Measurements from ENCODE around the gene NPNT.

NPNT gene

GRCh38 chr4:105896984-105897775 is 1.9 kb downstream of the NPNT start:
- H3K4me1 ChIP-seq: no peaks in the 10 kb centered on the region

DNA sequence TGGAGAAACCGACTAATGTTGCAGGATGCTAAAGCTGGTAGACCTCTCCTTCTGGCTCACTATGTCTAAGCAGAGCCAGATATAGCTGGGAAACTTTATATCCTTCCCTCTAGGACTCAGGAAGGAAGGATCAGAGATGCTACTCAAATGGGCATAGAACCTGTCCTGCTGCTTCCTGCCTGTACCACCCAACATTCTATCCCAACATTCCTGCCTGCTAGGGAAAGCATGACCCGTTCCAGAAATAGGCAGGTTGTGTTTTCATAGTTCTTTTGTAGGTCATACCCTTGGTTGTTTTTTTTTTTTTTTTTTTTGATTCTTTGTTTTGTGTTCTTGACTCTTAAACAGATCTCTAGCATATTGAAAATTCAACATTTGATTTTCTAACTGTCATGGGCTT is 5.3 kb downstream of the NPNT start:
- Histone ChIP-seq H3K36me3 (ENCODE audit: control insufficient read depth, insufficient read depth, low read length) (no peaks in the 10 kb centered on the region), H3K27me3 (ENCODE audit: control insufficient read depth, insufficient read depth, low read length) (no peaks in the 10 kb centered on the region), H3K4me2 (ENCODE audit: low read length) (no peak overlapping the region), H3K9ac (no peak overlapping the region), H3K4me3 (ENCODE audit: low read depth, low read length) (no peak overlapping the region), H2AFZ (no peak overlapping the region), H3K79me2 (no peaks in the 10 kb centered on the region), H3K9me3 (ENCODE audit: control insufficient read depth, low read length) (no peaks in the 10 kb centered on the region), H3K27ac (no peak overlapping the region), H3K4me1 (no peaks in the 10 kb centered on the region)
- TF ChIP-seq, protein P1, sequence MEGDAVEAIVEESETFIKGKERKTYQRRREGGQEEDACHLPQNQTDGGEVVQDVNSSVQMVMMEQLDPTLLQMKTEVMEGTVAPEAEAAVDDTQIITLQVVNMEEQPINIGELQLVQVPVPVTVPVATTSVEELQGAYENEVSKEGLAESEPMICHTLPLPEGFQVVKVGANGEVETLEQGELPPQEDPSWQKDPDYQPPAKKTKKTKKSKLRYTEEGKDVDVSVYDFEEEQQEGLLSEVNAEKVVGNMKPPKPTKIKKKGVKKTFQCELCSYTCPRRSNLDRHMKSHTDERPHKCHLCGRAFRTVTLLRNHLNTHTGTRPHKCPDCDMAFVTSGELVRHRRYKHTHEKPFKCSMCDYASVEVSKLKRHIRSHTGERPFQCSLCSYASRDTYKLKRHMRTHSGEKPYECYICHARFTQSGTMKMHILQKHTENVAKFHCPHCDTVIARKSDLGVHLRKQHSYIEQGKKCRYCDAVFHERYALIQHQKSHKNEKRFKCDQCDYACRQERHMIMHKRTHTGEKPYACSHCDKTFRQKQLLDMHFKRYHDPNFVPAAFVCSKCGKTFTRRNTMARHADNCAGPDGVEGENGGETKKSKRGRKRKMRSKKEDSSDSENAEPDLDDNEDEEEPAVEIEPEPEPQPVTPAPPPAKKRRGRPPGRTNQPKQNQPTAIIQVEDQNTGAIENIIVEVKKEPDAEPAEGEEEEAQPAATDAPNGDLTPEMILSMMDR (IDR thresholded peaks at IDR 0.05): no peak

More at GRCh38 chr4:105896984-105897775, 1.9 kb downstream of the NPNT start:
- Histone ChIP-seq H3K79me2 (no peaks in the 10 kb centered on the region), H3K27me3 (ENCODE audit: control insufficient read depth, insufficient read depth, low read length) (no peaks in the 10 kb centered on the region), H2AFZ (no peak overlapping the region), H3K9me3 (ENCODE audit: control insufficient read depth, low read length) (no peaks in the 10 kb centered on the region), H3K27ac (no peak overlapping the region), H3K4me3 (ENCODE audit: low read depth, low read length) (no peak overlapping the region), H3K4me2 (ENCODE audit: low read length) (no peak overlapping the region), H3K9ac (no peak overlapping the region), H3K36me3 (ENCODE audit: control insufficient read depth, insufficient read depth, low read length) (no peaks in the 10 kb centered on the region)
- TF ChIP-seq, protein P1 (IDR thresholded peaks at IDR 0.05): no peak

DNA sequence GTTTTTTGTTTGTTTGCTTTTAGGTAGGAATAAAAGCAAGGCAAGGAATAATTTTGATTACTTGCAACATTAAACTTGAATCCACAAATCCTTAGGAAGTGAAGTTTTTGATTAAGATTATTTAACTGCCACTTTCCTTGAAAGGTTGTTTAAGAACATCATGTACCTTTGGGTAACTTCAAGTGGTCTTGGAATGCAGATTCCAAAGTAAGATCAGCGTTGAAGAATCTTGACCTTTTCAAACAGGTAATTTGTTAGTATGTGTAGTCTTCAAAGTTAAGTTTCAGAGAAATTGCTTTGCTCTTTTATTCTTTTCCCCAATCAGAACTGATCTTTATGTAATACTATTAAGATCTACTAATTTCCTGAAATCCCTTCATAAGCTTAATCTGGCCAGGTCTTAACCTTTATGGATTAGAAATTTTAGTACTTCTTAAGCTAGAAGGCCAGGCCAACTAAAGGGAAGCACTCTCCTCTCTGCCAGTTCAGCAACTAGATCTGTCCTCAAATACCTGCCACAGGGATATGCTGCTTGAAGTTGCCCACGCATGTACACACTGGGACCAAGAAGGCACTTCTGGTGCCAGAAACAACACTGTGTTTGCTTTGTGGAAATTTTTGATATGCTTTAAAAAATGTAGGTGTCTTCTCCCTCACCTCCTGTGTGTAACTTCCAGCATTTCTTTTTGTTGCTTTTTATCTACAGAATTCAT is 7.4 kb downstream of the NPNT start:
- Histone ChIP-seq H3K4me3 (ENCODE audit: low read depth, low read length) (no peak overlapping the region), H2AFZ (no peak overlapping the region), H3K36me3 (ENCODE audit: control insufficient read depth, insufficient read depth, low read length) (no peaks in the 10 kb centered on the region), H3K4me1 (no peaks in the 10 kb centered on the region), H3K9ac (no peak overlapping the region), H3K79me2 (no peaks in the 10 kb centered on the region), H3K4me2 (ENCODE audit: low read length) (no peak overlapping the region), H3K27ac (no peak overlapping the region), H3K9me3 (ENCODE audit: control insufficient read depth, low read length) (no peaks in the 10 kb centered on the region), H3K27me3 (ENCODE audit: control insufficient read depth, insufficient read depth, low read length) (no peaks in the 10 kb centered on the region)
- TF ChIP-seq, protein P1 (IDR thresholded peaks at IDR 0.05): no peak

- Histone ChIP-seq H3K4me1 (no peaks in the 10 kb centered on the region), H3K4me2 (ENCODE audit: low read length) (no peak overlapping the region), H3K79me2 (no peaks in the 10 kb centered on the region), H3K27ac (no peak overlapping the region), H3K9ac (no peak overlapping the region), H3K36me3 (ENCODE audit: control insufficient read depth, insufficient read depth, low read length) (no peaks in the 10 kb centered on the region), H3K27me3 (ENCODE audit: control insufficient read depth, insufficient read depth, low read length) (no peaks in the 10 kb centered on the region), H2AFZ (no peak overlapping the region), H3K9me3 (ENCODE audit: control insufficient read depth, low read length) (no peaks in the 10 kb centered on the region), H3K4me3 (ENCODE audit: low read depth, low read length) (no peak overlapping the region)
- TF ChIP-seq, protein P1 (IDR thresholded peaks at IDR 0.05): no peak
Measured at GRCh38 chr4:105909787-105910281, 14.6 kb downstream of the NPNT start.
